ENCODE data around the gene ANKS4B.
"Not testable (repeated sequence)": the region's sequence is repeated elsewhere in the genome, so short reads cannot be mapped to it uniquely, and the experiment has no call there.

Gene ANKS4B

DNA sequence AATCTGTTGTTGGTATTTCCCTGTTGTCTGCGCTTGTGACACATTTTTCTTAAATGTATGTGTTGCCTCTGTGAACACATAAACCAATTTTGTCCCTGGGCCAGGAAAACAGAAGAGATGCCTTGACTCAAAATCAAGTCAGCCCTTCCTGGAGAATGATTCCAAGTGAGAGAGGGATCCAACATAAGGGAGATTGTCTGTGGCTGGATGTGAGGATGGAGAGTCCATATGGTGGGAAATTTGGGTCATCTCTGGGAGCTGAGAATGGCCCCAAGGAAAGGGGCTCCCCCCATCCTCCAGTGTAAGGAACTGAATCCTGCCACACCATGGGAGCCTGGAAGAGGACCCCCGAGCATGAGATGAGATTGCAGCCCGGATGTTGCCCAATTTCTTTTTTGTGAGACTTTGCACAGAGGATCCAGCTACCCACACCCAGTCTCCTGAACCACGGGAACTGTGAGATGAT, 31.1 kb downstream of the ANKS4B start:
- DNase-seq = no peak

- DNase-seq = no peak
Measured at GRCh38 chr16:21265104-21265837, 31.8 kb downstream of the ANKS4B start.

DNA sequence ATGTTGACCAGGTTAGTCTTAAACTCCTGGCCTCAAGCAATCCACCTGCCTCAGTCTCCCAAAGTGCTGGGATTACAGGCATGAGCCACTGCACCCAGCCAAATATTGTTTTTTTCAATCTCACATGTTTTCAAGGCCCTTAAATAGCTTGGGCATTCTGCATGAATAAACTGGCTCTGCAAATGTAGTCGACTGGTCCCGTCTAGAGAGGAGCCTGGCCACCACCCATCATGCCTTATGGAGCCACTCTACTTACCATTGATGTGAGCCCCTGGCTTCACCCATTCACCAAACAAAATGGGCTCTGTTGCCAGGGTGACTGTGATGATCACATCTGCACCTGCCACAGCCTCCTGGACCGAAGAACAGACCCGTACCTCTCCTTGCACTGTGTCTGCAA, 33.8 kb downstream of the ANKS4B start:
- DNase-seq = no peak

DNA sequence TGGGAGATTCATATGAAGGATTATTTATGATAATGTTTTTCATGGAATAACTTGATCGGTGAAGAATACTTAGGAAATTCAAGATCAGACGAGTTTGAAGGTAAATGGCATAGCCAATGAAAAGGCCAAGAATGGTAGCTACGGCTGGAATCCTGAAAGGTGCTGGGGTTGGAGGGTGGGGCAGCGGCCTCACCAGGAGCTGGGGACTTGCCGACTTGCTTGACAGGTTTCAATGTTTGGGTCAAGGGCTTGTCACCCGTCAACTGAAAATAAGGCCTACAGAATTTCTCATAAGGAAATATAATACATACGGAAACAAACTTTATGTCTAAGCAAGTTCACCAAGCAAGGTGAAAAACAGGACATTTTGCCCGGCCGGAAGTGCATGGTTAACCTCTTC, 34.7 kb downstream of the ANKS4B start:
- no peak for DNase-seq

DNA sequence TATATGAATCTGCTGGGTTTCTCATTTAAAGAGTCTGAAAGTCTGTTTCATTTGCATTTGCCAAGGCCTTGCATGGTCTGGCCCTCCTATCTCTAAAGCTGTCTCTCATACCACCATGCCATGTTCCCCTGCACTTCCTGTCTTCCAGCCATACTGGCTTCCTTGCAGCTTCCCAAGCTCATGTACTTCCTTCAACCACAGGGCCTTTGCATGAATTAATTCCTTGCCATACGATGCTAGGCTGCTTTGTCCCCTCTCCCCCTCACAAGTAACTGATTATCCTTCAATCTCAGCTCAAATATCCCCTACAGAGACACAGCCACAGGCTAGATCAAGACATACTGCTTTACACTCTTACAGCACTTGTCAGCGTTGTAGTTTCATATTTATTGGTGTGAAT, 38.8 kb downstream of the ANKS4B start:
- DNase-seq = no peak

DNA sequence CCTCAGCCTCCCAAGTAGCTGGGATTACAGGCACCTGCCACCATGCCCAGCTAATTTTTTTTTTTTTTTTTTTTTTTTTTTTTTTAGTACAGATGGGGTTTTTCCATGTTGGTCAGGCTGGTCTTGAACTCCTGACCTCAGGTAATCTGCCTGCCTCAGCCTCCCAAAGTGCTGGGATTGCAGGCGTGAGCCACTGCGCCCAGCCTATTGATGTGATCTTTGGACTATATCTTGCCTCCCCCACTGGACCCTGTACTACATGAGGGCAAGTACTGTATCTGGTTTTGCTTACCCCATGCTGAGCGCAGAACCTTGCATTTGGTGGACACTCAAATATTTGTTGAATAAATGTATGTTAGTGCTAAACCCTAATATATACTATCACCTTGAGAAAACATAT, 39.3 kb downstream of the ANKS4B start:
- DNase-seq = not testable (repeated sequence)

DNA sequence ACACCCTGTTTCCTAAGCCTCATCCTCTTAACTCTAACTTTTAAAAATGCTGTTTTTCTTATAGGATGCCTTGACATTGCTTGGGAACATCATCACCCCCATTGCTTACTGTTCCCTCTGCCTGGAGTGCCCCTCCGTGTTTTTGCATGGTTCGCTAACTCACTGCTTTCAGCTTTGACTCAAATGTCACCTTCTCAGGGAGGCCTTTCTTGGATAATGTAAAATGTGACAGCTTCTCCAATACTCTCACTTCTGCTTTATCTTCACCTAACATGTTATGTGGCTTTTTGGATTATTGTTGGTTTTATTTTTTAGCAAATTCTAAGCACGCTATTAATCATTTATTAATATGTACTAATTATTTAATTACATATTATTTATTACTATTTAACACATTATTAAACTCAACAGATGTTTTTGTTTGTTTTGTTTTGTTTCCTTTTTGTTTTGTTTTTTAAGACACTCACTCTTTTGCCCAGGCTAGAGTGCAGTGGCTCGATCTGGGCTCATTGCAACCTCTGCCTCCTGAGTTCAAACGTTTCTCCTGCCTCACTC, 40.8 kb downstream of the ANKS4B start:
- DNase-seq = no peak

DNA sequence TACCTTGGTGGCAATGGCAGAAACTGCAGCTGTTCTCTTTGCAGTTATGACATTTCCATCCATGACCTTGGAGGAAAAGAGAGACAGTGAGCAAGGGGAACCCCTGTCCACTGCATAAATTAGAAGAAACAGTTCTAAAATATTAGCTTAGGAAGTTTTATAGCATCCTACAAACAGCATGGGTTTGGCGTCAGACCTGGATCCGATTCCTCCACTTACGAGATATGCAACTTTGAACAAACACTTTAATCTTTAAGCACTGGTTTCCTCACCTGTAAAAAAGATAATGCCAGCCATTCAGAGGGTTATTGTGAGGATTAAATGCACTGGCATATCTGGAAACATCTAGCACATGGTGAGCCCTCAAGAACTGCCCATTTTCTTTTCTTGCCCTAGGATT, 42.0 kb downstream of the ANKS4B start:
- no peak for DNase-seq

GRCh38 chr16:21276090-21276489, 42.6 kb downstream of the ANKS4B start:
- no peak for DNase-seq

DNA sequence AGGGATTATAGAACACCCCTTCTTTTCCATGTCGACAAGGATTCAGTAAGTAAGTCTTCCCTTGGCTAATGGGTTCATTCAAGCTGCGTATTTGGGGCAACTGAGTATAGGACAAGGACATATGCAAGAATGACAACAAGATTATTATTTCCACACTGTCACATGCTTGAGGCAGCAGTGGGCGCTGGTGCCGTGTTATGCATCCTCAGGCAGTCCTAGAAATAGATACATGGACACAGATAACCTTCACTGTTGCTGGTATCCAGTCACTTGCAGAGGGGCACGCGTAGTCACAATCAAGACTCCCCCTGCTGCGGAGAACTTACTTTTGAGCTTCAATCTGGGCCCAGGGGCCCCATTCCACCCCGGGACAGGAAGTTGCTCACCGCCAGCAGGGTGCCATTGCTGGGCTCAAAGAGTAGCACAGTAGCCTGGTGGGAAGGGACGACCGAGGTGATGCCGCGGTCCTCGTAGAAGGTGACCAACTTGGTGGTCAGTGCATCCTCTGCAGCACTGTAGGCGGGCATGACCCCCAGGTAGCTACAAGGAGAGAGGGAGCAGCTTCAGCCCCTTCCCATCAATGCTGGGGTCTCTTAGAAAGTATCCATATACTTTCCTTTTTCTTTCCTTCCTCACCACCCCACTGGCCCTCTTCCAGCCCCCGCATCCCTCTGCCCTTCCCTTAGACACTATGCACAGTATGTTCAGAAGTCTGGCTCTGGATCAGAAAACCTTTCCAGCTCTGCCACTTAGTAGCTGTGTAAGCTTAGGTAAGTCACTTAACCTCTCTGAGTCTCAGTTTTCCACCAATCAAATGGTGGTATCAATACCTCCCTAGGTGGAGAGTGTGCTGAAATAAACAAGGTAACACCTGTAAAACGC, 43.8 kb downstream of the ANKS4B start:
- DNase-seq = no peak

DNA sequence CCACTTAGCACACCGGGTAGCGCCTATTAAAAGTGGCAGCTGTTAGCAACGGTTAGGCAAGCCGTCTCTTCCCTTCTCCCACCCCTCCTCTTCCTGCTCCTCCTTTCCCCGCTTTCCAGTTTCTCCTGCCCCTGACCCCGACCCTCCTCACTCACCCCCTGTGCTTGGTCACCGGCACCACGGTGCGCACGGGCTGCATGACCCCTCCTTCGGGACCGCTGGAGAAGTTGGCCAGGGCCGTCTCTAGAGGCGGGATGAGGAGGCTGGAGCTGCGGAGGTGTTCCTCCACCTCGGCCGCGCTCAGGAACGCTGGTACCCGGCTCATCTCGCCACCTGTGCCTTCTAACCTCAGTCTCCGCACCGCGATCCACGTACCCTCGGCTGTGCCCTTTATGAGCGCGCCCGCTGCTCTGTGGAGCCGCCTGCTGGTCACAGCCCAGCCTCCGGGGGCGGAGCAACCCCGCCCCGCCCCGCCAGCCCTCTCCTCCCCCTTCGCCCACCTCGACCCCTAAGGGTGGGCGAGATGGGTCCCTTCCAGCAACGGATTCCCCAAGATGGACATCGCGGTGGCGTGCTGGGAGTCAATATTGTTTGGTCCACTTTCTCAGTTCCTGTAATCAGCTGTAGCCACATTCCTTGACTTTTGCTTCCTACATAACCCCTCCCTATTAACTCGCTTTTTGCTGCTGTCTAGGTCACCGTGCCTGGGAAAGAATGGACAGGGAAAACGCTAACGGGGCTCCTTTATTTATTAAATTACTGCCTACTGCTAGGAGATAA, 44.6 kb downstream of the ANKS4B start, which contains the start of gene CRYM:
TSS of gene CRYM (minus strand) at position 364 of the 780 bp plus-strand sequence. CDS start at position 325, 39 bp downstream.
- no peak for DNase-seq

DNA sequence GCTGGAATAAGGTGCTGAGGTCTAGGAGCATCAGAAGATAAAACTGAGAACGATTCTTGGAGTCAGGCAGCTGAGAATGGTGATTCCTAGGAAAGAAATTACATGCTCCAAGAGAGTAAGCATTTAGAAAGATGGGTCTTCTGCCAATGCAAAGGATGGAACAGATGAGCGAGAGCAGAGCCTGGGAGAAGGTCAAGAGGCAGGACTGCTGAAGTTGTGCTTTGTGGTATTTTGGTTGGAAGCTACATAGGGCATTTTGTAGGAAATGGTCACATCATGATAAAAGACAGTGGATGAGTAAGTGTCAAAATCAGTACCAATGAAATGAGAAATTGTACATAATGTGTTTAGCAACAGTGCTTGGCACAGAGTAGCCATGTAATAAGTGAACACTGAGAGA, 46.0 kb downstream of the ANKS4B start:
- no peak for DNase-seq

DNA sequence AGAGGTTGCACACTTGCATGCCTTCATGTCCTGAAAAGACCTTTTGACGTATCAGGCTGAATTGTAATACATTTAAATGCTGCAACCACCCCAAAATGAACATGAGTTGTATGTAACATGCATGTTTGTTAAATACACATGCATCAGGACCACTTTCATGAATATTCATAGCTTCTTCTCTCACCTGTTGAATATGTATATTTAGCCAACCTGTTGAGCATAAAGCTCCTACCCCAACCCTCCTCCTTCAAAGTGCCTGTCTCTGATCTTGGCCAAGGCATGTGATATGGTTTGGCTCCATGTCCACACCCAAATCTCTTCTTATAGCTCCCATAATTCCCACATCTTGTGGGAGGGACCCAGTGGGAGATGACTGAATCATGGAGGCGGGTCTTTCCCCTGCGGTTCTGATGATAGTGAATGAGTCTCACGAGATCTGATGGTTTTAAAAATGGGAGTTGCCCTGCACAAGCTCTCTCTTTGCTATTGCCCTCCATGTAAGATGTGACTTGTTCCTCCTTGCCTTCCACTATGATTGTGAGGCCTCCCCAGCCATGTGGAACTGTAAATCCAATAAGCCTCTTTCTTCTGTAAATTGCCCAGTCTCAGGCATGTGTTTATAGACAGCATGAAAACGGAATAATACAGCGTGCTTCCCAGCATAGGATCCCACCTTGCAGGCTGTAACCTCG, 48.3 kb downstream of the ANKS4B start:
- no peak for DNase-seq

GRCh38 chr16:21283521-21284289, 50.2 kb downstream of the ANKS4B start:
- DNase-seq = no peak

DNA sequence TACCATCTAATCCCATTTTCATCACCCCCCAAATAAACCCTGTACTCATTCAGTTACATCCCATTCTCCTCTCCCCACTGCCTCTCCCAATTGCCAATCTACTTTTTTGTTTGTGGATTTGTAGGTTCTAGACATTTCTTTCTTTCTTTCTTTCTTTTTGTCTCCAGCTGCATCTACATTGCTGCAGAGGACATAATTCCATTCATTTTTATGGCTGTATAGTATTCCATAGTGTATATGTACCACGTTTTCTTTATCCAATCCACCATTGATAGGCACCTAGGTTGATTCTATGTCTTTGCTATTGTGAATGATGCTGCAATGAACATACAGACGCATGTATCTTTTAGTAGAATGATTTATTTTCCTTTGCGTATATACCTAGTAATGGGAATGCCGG, 50.9 kb downstream of the ANKS4B start:
- DNase-seq = no peak

DNA sequence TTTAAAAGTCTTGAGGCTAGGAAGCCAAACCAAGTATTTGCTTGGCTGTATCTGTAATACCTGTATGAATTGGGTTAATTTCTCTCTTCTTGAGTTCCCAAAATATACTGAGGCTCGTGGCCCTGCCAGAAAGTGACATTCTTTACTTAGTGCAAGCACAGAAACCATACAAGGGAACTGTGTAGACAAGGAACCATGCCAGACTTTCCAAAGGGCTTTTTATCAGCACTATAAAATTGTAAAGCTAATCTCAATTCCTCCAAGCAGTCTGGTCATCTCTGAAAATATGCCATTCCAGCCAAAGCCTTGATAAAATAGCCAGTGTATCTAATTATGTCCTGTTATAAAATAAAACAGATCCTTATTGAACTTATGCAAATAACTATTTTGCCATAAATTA, 51.8 kb downstream of the ANKS4B start:
- no peak for DNase-seq

DNA sequence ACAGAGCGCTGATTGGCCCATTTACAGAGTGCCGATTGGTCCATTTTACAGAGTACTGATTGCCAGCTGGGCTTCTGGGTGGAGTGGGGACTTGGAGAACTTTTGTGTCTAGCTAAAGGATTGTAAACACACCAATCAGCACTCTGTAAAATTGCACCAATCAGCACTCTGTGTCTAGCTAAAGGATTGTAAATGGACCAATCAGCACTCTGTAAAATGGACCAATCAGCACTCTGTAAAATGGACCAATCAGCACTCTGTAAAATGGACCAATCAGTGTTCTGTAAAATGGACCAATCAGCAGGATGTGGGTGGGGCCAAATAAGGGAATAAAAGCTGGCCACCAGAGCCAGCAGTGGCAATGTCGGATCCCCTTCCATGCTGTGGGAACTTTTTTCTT, 56.3 kb downstream of the ANKS4B start:
- DNase-seq = not testable (repeated sequence)

GRCh38 chr16:21300309-21301167, 67.0 kb downstream of the ANKS4B start:
- DNase-seq = peak; percentile 43

GRCh38 chr16:21301168-21301894, 67.8 kb downstream of the ANKS4B start:
- peak; percentile 13 for DNase-seq

DNA sequence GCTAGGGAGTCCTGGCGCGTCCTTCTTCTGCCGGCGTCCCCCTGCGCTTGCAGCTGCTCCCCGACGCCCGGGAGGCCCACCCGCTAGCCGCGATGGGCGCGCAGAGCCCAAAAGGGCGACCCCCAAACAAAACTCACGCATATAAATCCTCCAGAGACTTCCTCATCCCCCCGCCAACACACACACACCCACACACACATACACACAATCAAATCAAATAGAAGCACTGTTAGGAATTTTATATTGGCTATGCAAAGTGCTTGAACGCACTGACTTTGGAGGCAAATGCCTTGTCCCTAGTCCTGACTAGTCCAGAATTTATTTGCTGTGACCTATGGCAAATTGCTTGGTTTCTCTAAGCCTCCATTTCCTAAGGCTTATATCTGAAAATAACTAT, 68.4 kb downstream of the ANKS4B start:
- no peak for DNase-seq

All from CD4-positive, alpha-beta T cell treated with Interleukin-17A for 1 hour (primary cell).